ENCODE measurements around the gene HDX.
"Not testable (repeated sequence)": the region's sequence is repeated elsewhere in the genome, so short reads cannot be mapped to it uniquely, and the experiment has no call there.

DNA sequence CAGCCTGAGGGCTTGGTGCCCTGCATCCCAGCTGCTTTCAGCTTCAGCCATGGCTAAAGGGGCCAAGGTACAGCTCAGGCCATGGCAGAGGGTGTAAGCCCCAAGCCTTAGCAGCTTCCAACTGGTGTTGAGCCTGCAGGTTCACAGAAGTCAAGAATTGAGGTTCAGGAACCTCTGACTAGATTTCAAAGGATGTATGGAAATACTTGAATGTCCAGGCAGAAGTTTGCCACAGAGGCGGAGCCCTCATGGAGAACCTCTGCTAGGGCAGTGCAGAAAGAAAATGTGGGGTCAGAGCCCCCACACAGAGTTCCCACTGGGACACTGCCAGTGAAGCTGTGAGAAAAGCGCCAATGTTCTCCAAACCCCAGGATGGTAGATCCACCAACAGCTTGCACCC is 39.1 kb upstream of the HDX start:
- TF ChIP-seq CTCF (IDR thresholded peaks at IDR 0.05; ENCODE audit: poor library complexity, severe bottlenecking); POLR2AphosphoS5 (IDR thresholded peaks at IDR 0.05); EZH2 (IDR thresholded peaks at IDR 0.05; ENCODE audit: borderline replicate concordance, insufficient read depth, low read length, poor library complexity, severe bottlenecking); RAD21 (conservative IDR thresholded peaks at IDR 0.05): not testable (repeated sequence)

All from neural cell (in vitro differentiated cells).